Motor neuron (in vitro differentiated cells): ENCODE data around the gene TBC1D9. TPM values are rescaled to one million over a fixed set of nuclear protein-coding genes. Genes with fewer than 3 reads are reported as not detected.
"Not testable (repeated sequence)": the region's sequence is repeated elsewhere in the genome, so short reads cannot be mapped to it uniquely, and the experiment has no call there.

Experiments used
- ATAC-seq, 8 experiments: fragments of 200-7000 bp; cut with Tn5 transposase; replicated peaks in 6 of 8; 2 replicates each; pipeline ENCODE4 v1.8.0; 2021; ENCODE audit warnings: mild to moderate bottlenecking in 8 of 8, moderate library complexity in 8 of 8
- H3K27ac ChIP-seq, 2 donors: fragments of 250-450 bp; sonication (Bioruptor Pico); 2 replicates each; pipeline ENCODE4 v1.9.0; 2021; ENCODE audit warnings: antibody characterized with exemption in 2 of 2, mild to moderate bottlenecking in 2 of 2, moderate library complexity in 1 of 2
- H3K4me1 ChIP-seq, 2 donors: fragments of 250-450 bp; sonication (Bioruptor Pico); replicated peaks in 1 of 2; 2 replicates each; pipeline ENCODE4 v1.6.1; 2021; ENCODE audit warnings: antibody characterized with exemption in 2 of 2, mild to moderate bottlenecking in 2 of 2, moderate library complexity in 1 of 2
- H3K4me3 ChIP-seq, 5 donors: fragments of 250-450 bp; sonication (Bioruptor Pico); 2 replicates each; pipeline ENCODE4 v1.9.0; 2021; ENCODE audit warnings: antibody characterized with exemption in 5 of 5, mild to moderate bottlenecking in 5 of 5, moderate library complexity in 4 of 5
- WGBS, 10 experiments: fragments of 450-650 bp; shearing (Covaris generic); methylation state at CpG; one replicate each; pipeline ENCODE4 v1.0.0; 2022; 5-methylcytosine and 5-hydroxymethylcytosine counted together
- in situ Hi-C, 9 experiments: fragments of 400-800 bp; cut with MboI; loops; one replicate each; pipeline ENCODE4 v1.15.0; 2021; ENCODE audit warnings: low sequenced_read_pairs in 9 of 9, low pct_unique_long_range_greater_than_20kb in 2 of 9; ENCODE audit not compliant: unreplicated experiment in 9 of 9
- total RNA-seq, 8 experiments: library from RNA; unstranded; fragments of 300-600 nt; gene quantifications; 2 replicates each; pipeline versions ENCODE4 v1.2.3 to v1.2.4, GENCODE V29; 2022

The TBC1D9 gene
- 10 to 100 TPM in 7 of 8 experiments, 1 to 10 TPM in 1; 2.8 to 63.0 (median 29.2) TPM for total RNA-seq

DNA sequence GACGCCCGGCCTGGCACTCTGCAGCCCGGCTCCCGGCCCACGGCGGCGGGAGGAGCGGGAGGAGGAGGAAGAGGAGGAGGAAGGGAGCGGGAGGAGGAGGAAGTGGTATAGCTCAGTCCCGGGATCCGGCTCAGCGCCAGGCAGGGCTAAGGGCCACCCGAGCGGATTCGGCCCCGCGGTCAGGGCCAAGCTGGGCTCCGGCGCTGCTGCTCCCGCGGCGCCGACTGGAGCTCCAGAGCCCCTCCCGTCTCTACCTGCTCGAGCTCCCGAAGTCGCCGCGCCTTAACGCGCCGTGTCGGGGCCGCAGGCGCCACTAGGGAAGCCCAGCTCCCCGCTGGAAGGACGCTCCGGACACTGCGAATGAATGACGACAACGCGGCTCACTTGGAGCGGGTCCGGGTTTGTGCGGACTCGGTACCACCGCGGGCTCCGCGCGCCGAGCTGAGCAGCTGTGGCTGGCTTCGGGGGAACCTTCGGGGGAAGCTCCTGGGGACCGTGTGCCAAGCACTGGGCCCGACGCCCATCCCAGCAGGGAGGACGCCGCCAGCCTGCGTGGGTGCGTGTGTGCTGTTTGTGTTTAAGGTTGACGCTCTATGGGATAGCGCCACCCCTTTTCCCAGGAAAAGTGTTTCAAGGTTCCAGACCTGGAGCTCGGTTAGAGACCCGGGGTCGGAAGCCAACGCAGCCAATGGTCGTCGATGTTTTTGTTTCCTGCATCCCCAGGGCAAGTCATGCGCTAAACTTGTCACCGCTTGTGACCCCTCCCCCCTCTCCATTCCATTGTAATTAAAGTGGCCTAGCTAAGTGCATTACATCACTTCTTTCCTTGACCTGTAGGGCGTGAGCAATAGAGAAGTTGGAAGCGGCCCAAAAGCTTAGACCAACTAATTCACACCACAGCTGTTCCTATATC lies at the start of gene TBC1D9:
TSS of gene TBC1D9 (minus strand) at position 67 of the 913 bp plus-strand sequence. CDS start 340 bp downstream, outside the sequence.
- WGBS, 10 experiments = 0 to 1% (median 0%) methylated on average over 1 to 23 of the region's 73 CpGs; no CpG with 5 or more reads in 3 of the 10 experiments
- peak within 1 kb of the TSS; percentile 88 for H3K27ac ChIP-seq
- peak within 1 kb of the TSS; percentile 60 to 80 (median 75) for H3K4me3 ChIP-seq
- H3K4me1 ChIP-seq = peaks cover 6 to 9% of the 10 kb centered on the region in 2 donors
- in situ Hi-C loops = no loop called here
- ATAC-seq = peak; percentile 56 to 84 (median 82)

DNA sequence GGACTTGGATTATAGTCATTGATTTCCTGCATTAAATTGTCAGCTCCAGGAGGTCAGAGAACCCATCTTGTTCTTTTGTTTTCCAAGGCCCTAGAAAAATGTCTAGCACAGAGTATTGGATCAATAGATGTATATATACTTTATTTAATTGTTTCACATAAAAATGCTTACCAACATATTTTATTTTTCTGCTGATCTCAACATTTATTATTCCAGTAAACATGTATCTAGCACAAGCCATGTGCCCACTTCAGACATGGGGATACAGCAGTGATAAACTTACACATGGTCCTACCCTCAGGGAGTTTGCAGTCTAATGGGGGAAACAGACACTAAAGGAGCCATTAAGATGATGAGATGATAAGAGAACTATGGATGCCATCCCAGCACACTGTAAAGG lies 49.1 kb upstream of the TBC1D9 start:
- Histone ChIP-seq H3K4me1 (no peaks in the 10 kb centered on the region), H3K27ac (no peak overlapping the region), H3K4me3 (no peak overlapping the region)
- in situ Hi-C loops = no loop called here
- ATAC-seq = no peak

GRCh38 chr4:140802591-140802990 lies 46.4 kb upstream of the TBC1D9 start:
- in situ Hi-C loops = no loop called here
- no peak for ATAC-seq
- WGBS, 10 experiments = 70 to 100% (median 92%) methylated on average over 3 to 5 of the region's 5 CpGs; no CpG with 5 or more reads in 2 of the 10 experiments

DNA sequence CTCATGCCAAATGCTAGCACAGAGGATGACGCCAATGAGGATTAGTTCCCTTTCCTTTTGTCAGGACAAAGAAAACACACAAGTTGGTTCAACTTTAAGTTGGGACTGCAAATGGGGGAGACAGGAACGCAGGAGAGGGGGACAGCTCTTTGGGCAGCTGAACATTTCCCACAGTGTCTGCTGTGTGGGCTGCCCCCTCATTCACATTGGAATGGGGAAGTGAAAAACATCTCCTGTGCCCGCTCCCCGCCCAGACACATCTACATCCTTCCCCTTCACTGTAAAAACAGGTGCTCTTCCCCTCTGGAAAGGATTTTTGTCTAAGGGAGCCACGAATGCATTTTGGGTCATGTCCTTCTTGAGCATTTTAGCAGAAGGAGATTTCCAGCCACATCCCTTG lies 44.5 kb upstream of the TBC1D9 start:
- in situ Hi-C loops = no loop called here
- WGBS, 10 experiments = 0 to 100% (median 62%) methylated on average over 1 to 3 of the region's 5 CpGs; no CpG with 5 or more reads in 3 of the 10 experiments
- Histone ChIP-seq H3K4me3 (no peak overlapping the region), H3K27ac (no peak overlapping the region), H3K4me1 (no peaks in the 10 kb centered on the region)
- no peak for ATAC-seq

More at GRCh38 chr4:140802591-140802990, 46.4 kb upstream of the TBC1D9 start:
- Histone ChIP-seq H3K27ac (no peak overlapping the region), H3K4me3 (no peak overlapping the region), H3K4me1 (no peaks in the 10 kb centered on the region)

DNA sequence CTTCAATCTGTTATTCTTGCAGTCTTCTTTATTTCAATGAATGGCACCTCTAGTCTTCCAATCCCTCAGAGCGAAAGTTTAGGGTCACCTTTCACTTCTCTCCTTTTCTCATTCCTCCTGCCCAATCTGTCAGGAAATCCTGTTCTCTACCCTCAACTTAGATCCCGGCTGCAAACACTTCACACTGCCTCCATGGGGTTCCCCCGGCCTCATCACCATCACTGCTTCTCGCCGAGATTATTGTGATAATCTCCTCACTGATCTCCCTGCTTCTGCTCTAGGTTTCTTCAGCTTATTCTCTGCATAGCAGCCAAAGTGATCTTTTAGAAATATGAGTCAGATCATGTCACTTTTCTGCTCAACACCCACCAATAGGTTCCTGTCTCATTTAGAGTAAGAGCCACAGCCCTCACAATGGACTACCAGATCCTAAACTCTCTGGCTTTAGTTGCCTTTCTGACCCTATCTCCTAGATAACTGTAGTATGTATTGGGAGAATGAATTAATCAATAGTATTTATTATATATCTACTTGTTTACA lies 43.6 kb upstream of the TBC1D9 start:
- in situ Hi-C loops = no loop called here
- H3K27ac ChIP-seq = no peak overlapping the region
- 0 to 93% (median 68%) methylated on average over 2 to 5 of the region's 5 CpGs; no CpG with 5 or more reads in 2 of the 10 experiments for WGBS, 10 experiments

GRCh38 chr4:140793291-140793690 lies 37.1 kb upstream of the TBC1D9 start:
- WGBS, 10 experiments = 0 to 73% (median 68%) methylated on average over 2 of the region's 2 CpGs; no CpG with 5 or more reads in 4 of the 10 experiments
- in situ Hi-C loops = no loop called here
- Histone ChIP-seq H3K4me3 (no peak overlapping the region), H3K27ac (no peak overlapping the region), H3K4me1 (no peaks in the 10 kb centered on the region)
- ATAC-seq = no peak

More for the DNA sequence above, 43.6 kb upstream of the TBC1D9 start:
- H3K4me3 ChIP-seq = no peak overlapping the region
- H3K4me1 ChIP-seq = no peaks in the 10 kb centered on the region
- no peak for ATAC-seq

GRCh38 chr4:140790765-140791164 lies 34.6 kb upstream of the TBC1D9 start:
- WGBS, 10 experiments = 63 to 67% methylated on average over 3 of the region's 3 CpGs; no CpG with 5 or more reads in 8 of the 10 experiments
- in situ Hi-C loops = no loop called here
- ATAC-seq = no peak

GRCh38 chr4:140790171-140790570 lies 34.0 kb upstream of the TBC1D9 start:
- H3K4me1 ChIP-seq = no peaks in the 10 kb centered on the region
- H3K27ac ChIP-seq = no peak overlapping the region
- in situ Hi-C loops = no loop called here
- WGBS, 10 experiments = 19 to 100% (median 66%) methylated on average over 1 to 4 of the region's 4 CpGs
- H3K4me3 ChIP-seq = no peak overlapping the region
- ATAC-seq = no peak

More at GRCh38 chr4:140790765-140791164, 34.6 kb upstream of the TBC1D9 start:
- H3K4me3 ChIP-seq = no peak overlapping the region
- no peak overlapping the region for H3K27ac ChIP-seq
- no peaks in the 10 kb centered on the region for H3K4me1 ChIP-seq

DNA sequence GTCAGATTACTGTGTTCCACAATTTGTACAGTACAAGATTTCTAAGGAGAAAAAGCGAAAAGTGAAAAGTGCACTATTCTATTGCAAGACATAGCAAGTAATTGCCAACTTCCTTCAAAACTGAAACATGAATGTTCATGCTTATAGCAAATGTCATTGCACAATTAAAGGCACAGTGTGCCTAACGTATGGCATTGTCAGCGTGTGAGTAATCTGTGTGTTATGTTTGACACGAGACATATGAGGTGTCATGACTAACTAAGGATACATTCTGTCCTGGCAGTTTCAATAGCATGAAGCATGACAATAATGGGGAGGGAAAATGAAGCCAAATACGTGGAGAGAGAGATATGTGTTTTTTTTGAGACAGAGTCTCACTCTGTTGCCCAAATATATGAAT lies 33.6 kb upstream of the TBC1D9 start:
- Histone ChIP-seq H3K27ac (no peak overlapping the region), H3K4me3 (no peak overlapping the region), H3K4me1 (no peaks in the 10 kb centered on the region)
- 26 to 97% (median 70%) methylated on average over 2 to 5 of the region's 5 CpGs for WGBS, 10 experiments
- ATAC-seq = no peak
- in situ Hi-C loops = no loop called here

- H3K27ac ChIP-seq, ATAC-seq, in situ Hi-C loops: not testable (repeated sequence)
Measured at GRCh38 chr4:140782787-140783186, 26.6 kb upstream of the TBC1D9 start.

GRCh38 chr4:140781596-140781995 lies 25.4 kb upstream of the TBC1D9 start:
- 35 to 92% (median 66%) methylated on average over 1 to 3 of the region's 3 CpGs; no CpG with 5 or more reads in 2 of the 10 experiments for WGBS, 10 experiments
- Histone ChIP-seq H3K4me3 (no peak overlapping the region), H3K4me1 (no peaks in the 10 kb centered on the region), H3K27ac (no peak overlapping the region)
- ATAC-seq = no peak
- in situ Hi-C loops = no loop called here

More at GRCh38 chr4:140782787-140783186, 26.6 kb upstream of the TBC1D9 start:
- H3K4me3 ChIP-seq, H3K4me1 ChIP-seq: not testable (repeated sequence)

GRCh38 chr4:140777894-140778293 lies 21.7 kb upstream of the TBC1D9 start:
- 25 to 81% (median 58%) methylated on average over 1 to 2 of the region's 2 CpGs for WGBS, 10 experiments
- Histone ChIP-seq H3K4me1 (no peaks in the 10 kb centered on the region), H3K27ac (no peak overlapping the region), H3K4me3 (no peak overlapping the region)
- no peak for ATAC-seq
- in situ Hi-C loops = no loop called here

- in situ Hi-C loops = no loop called here
- WGBS, 10 experiments = 0 to 83% (median 17%) methylated on average over 1 of the region's 1 CpG; no CpG with 5 or more reads in 6 of the 10 experiments
Measured at GRCh38 chr4:140777386-140777785, 21.2 kb upstream of the TBC1D9 start.

More at GRCh38 chr4:140777386-140777785, 21.2 kb upstream of the TBC1D9 start:
- no peak for ATAC-seq
- H3K27ac ChIP-seq = no peak overlapping the region
- no peaks in the 10 kb centered on the region for H3K4me1 ChIP-seq
- no peak overlapping the region for H3K4me3 ChIP-seq
